NCI-H226 (cell line): Measurements from ENCODE around the gene CCDC12.
"Not testable (repeated sequence)": the region's sequence is repeated elsewhere in the genome, so short reads cannot be mapped to it uniquely, and the experiment has no call there.

ENCODE experiments used
- DNase-seq: peaks from one replicate; pipeline ENCODE4 v3.0.0-alpha.2; 2015

CCDC12 gene

GRCh38 chr3:46921041-46921440, 55.5 kb downstream of the CCDC12 start:
- DNase-seq = no peak

GRCh38 chr3:46918634-46919033, 57.9 kb downstream of the CCDC12 start:
- DNase-seq = no peak

- no peak for DNase-seq
Observed at GRCh38 chr3:46918202-46918601, 58.3 kb downstream of the CCDC12 start.

- DNase-seq = no peak
Observed at GRCh38 chr3:46917257-46917656, 59.3 kb downstream of the CCDC12 start.

- DNase-seq = no peak
Observed at GRCh38 chr3:46916799-46917198, 59.7 kb downstream of the CCDC12 start.

- no peak for DNase-seq
Observed at GRCh38 chr3:46916278-46916677, 60.3 kb downstream of the CCDC12 start.

GRCh38 chr3:46915297-46915822, 61.2 kb downstream of the CCDC12 start:
- no peak for DNase-seq

GRCh38 chr3:46914849-46915248, 61.7 kb downstream of the CCDC12 start:
- DNase-seq = no peak

- peak; percentile 94 for DNase-seq
Observed at GRCh38 chr3:46913644-46914043, 62.9 kb downstream of the CCDC12 start.

- no peak for DNase-seq
Observed at GRCh38 chr3:46912986-46913385, 63.6 kb downstream of the CCDC12 start.

- not testable (repeated sequence) for DNase-seq
Observed at GRCh38 chr3:46910914-46911313, 65.6 kb downstream of the CCDC12 start.

GRCh38 chr3:46910166-46910760, 66.3 kb downstream of the CCDC12 start:
- no peak for DNase-seq

GRCh38 chr3:46909535-46910161, 66.9 kb downstream of the CCDC12 start:
- DNase-seq = peak; percentile 65

- no peak for DNase-seq
Observed at GRCh38 chr3:46908986-46909534, 67.5 kb downstream of the CCDC12 start.

- DNase-seq = no peak
Observed at GRCh38 chr3:46908294-46908985, 68.1 kb downstream of the CCDC12 start.

- no peak for DNase-seq
Observed at GRCh38 chr3:46907960-46908293, 68.6 kb downstream of the CCDC12 start.

GRCh38 chr3:46907271-46907670, 69.3 kb downstream of the CCDC12 start:
- DNase-seq = no peak

GRCh38 chr3:46906471-46907058, 70.0 kb downstream of the CCDC12 start:
- DNase-seq = no peak

GRCh38 chr3:46905661-46906451, 70.7 kb downstream of the CCDC12 start:
- DNase-seq = no peak

GRCh38 chr3:46905213-46905560, 71.4 kb downstream of the CCDC12 start:
- DNase-seq = no peak

- DNase-seq = no peak
Observed at GRCh38 chr3:46904303-46905212, 72.0 kb downstream of the CCDC12 start.
